ENCODE measurements around the gene NFYC.
"Not testable (repeated sequence)": the region's sequence is repeated elsewhere in the genome, so short reads cannot be mapped to it uniquely, and the experiment has no call there.

Gene NFYC

GRCh38 chr1:40706626-40707025 lies 15.1 kb downstream of the NFYC start:
- no peak for DNase-seq (ENCODE audit: low spot score)

- peak; percentile 68 for DNase-seq (ENCODE audit: low spot score)
These were observed 17.2 kb downstream of the NFYC start for GRCh38 chr1:40708750-40709099.

GRCh38 chr1:40709100-40709801 lies 17.7 kb downstream of the NFYC start:
- peak; percentile 73 for DNase-seq (ENCODE audit: low spot score)

- DNase-seq (ENCODE audit: low spot score): no peak
These were observed 18.3 kb downstream of the NFYC start for GRCh38 chr1:40709802-40710278.

GRCh38 chr1:40710581-40711315 lies 19.2 kb downstream of the NFYC start:
- DNase-seq (ENCODE audit: low spot score): no peak

GRCh38 chr1:40711465-40712404 lies 20.2 kb downstream of the NFYC start:
- DNase-seq (ENCODE audit: low spot score): no peak

- no peak for DNase-seq (ENCODE audit: low spot score)
These were observed 21.0 kb downstream of the NFYC start for GRCh38 chr1:40712405-40712944.

GRCh38 chr1:40712997-40713396 lies 21.5 kb downstream of the NFYC start:
- DNase-seq (ENCODE audit: low spot score): no peak

GRCh38 chr1:40715491-40716059 lies 24.1 kb downstream of the NFYC start:
- no peak for DNase-seq (ENCODE audit: low spot score)

GRCh38 chr1:40717065-40717464 lies 25.6 kb downstream of the NFYC start:
- no peak for DNase-seq (ENCODE audit: low spot score)

- DNase-seq (ENCODE audit: low spot score): no peak
These were observed 26.5 kb downstream of the NFYC start for GRCh38 chr1:40717955-40718354.

GRCh38 chr1:40720493-40720892 lies 29.0 kb downstream of the NFYC start:
- no peak for DNase-seq (ENCODE audit: low spot score)

- no peak for DNase-seq (ENCODE audit: low spot score)
These were observed 31.1 kb downstream of the NFYC start for GRCh38 chr1:40722622-40723021.

- DNase-seq (ENCODE audit: low spot score): no peak
These were observed 31.9 kb downstream of the NFYC start for GRCh38 chr1:40723196-40723955.

- DNase-seq (ENCODE audit: low spot score): not testable (repeated sequence)
These were observed 36.2 kb downstream of the NFYC start for GRCh38 chr1:40727662-40728061.

GRCh38 chr1:40729316-40729862 lies 37.9 kb downstream of the NFYC start:
- not testable (repeated sequence) for DNase-seq (ENCODE audit: low spot score)

- no peak for DNase-seq (ENCODE audit: low spot score)
These were observed 41.3 kb downstream of the NFYC start for GRCh38 chr1:40732756-40733301.

GRCh38 chr1:40734882-40735628 lies 43.6 kb downstream of the NFYC start:
- DNase-seq (ENCODE audit: low spot score): no peak

GRCh38 chr1:40736085-40736531 lies 44.6 kb downstream of the NFYC start:
- DNase-seq (ENCODE audit: low spot score): no peak

- no peak for DNase-seq (ENCODE audit: low spot score)
These were observed 47.3 kb downstream of the NFYC start for GRCh38 chr1:40738831-40739230.
